DND-41 (cell line): ENCODE data around the gene SENP2.

ENCODE experiments used
- CTCF ChIP-seq: IDR thresholded peaks from 2 replicates; pipeline ENCODE4 v1.5.1; 2012; ENCODE audit warnings: borderline replicate concordance, low read length, moderate library complexity, mild to moderate bottlenecking; ENCODE audit not compliant: poor library complexity, severe bottlenecking; ENCODE audit errors: extremely low read depth
- EZH2 ChIP-seq: IDR thresholded peaks from 3 replicates; pipeline ENCODE4 v1.6.1; 2012; ENCODE audit warnings: borderline replicate concordance, low read depth, mild to moderate bottlenecking, moderate library complexity, low read length, inconsistent platforms; ENCODE audit not compliant: severe bottlenecking

- TF ChIP-seq EZH2 (no peak), CTCF (no peak)
Measured at GRCh38 chr3:185537369-185537970, 48.6 kb upstream of the SENP2 start.
